SK-N-SH treated with all-trans-retinoic acid at 6 μM for 48 hours (cell line): ENCODE results near the gene PTGIS.

ENCODE experiments used
- CSDC2 ChIP-seq: fragments of 250-450 bp; sonication (Bioruptor Pico); IDR thresholded peaks from 2 replicates; pipeline ENCODE4 v1.5.0; 2020; ENCODE audit warnings: mild to moderate bottlenecking, moderate library complexity
- CSRNP3 ChIP-seq: fragments of 250-450 bp; sonication (Bioruptor Pico); IDR thresholded peaks from 2 replicates; pipeline ENCODE4 v1.5.1; 2021; ENCODE audit warnings: mild to moderate bottlenecking, moderate library complexity
- GLIS3 ChIP-seq: fragments of 250-450 bp; sonication (Bioruptor Pico); IDR thresholded peaks from 2 replicates; pipeline ENCODE4 v1.5.0; 2020; ENCODE audit warnings: mild to moderate bottlenecking, moderate library complexity
- ISL1 ChIP-seq: fragments of 250-450 bp; sonication (Bioruptor Pico); IDR thresholded peaks from 2 replicates; pipeline ENCODE4 v2.1.2; 2022; ENCODE audit warnings: mild to moderate bottlenecking, moderate library complexity
- OSR1 ChIP-seq: fragments of 250-450 bp; sonication (Bioruptor Pico); IDR thresholded peaks from 2 replicates; pipeline ENCODE4 v1.8.0; 2022; ENCODE audit warnings: moderate library complexity, mild to moderate bottlenecking, inconsistent platforms
- PATZ1 ChIP-seq: fragments of 250-450 bp; sonication (Bioruptor Pico); IDR thresholded peaks from 2 replicates; pipeline ENCODE4 v1.8.0; 2020; ENCODE audit warnings: mild to moderate bottlenecking, moderate library complexity, borderline replicate concordance
- RARB ChIP-seq: fragments of 250-450 bp; sonication (Bioruptor Pico); IDR thresholded peaks from 2 replicates; pipeline ENCODE4 v1.8.0; 2021; ENCODE audit warnings: mild to moderate bottlenecking, moderate library complexity
- SNAI2 ChIP-seq: fragments of 250-450 bp; sonication (Bioruptor Pico); IDR thresholded peaks from 2 replicates; pipeline ENCODE4 v1.5.0; 2020; ENCODE audit warnings: mild to moderate bottlenecking, moderate library complexity
- TOX ChIP-seq: fragments of 250-450 bp; sonication (Bioruptor Pico); IDR thresholded peaks from 2 replicates; pipeline ENCODE4 v1.8.0; 2021; ENCODE audit warnings: mild to moderate bottlenecking, moderate library complexity, borderline replicate concordance
- ZC3H10 ChIP-seq: fragments of 250-450 bp; sonication (Bioruptor Pico); IDR thresholded peaks from 2 replicates; pipeline ENCODE4 v1.5.1; 2021; ENCODE audit warnings: mild to moderate bottlenecking, moderate library complexity
- ZFP30 ChIP-seq: fragments of 450-650 bp; formaldehyde crosslinking; IDR thresholded peaks from 2 replicates; pipeline ENCODE4 v1.5.0; 2022; ENCODE audit warnings: mild to moderate bottlenecking, moderate library complexity
- TF ChIP-seq, protein P1 (sequence below): fragments of 250-450 bp; sonication (Bioruptor Pico); IDR thresholded peaks from 2 replicates; pipeline ENCODE4 v1.5.1; 2020; ENCODE audit warnings: low read depth, mild to moderate bottlenecking, moderate library complexity

GRCh38 chr20:49595811-49596561 is 28.0 kb upstream of the PTGIS start:
- TF ChIP-seq SNAI2 (CRISPR knock-in tag), result no peak
- no peak for TF ChIP-seq ISL1 (CRISPR knock-in tag)
- TF ChIP-seq CSRNP3 (CRISPR knock-in tag), result no peak
- TF ChIP-seq TOX (CRISPR knock-in tag), result no peak
- no peak for TF ChIP-seq GLIS3 (CRISPR knock-in tag)
- TF ChIP-seq, protein P1, sequence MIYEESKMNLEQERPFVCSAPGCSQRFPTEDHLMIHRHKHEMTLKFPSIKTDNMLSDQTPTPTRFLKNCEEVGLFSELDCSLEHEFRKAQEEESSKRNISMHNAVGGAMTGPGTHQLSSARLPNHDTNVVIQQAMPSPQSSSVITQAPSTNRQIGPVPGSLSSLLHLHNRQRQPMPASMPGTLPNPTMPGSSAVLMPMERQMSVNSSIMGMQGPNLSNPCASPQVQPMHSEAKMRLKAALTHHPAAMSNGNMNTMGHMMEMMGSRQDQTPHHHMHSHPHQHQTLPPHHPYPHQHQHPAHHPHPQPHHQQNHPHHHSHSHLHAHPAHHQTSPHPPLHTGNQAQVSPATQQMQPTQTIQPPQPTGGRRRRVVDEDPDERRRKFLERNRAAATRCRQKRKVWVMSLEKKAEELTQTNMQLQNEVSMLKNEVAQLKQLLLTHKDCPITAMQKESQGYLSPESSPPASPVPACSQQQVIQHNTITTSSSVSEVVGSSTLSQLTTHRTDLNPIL (CRISPR knock-in tag), result no peak
- no peak for TF ChIP-seq RARB (CRISPR knock-in tag)
- TF ChIP-seq PATZ1 (CRISPR knock-in tag), result no peak
- TF ChIP-seq OSR1 (CRISPR knock-in tag), result no peak
- TF ChIP-seq ZFP30, result no peak
- no peak for TF ChIP-seq CSDC2 (CRISPR knock-in tag)
- TF ChIP-seq ZC3H10 (CRISPR knock-in tag), result no peak
